ENCODE data around the gene CRYBA2.

DNA sequence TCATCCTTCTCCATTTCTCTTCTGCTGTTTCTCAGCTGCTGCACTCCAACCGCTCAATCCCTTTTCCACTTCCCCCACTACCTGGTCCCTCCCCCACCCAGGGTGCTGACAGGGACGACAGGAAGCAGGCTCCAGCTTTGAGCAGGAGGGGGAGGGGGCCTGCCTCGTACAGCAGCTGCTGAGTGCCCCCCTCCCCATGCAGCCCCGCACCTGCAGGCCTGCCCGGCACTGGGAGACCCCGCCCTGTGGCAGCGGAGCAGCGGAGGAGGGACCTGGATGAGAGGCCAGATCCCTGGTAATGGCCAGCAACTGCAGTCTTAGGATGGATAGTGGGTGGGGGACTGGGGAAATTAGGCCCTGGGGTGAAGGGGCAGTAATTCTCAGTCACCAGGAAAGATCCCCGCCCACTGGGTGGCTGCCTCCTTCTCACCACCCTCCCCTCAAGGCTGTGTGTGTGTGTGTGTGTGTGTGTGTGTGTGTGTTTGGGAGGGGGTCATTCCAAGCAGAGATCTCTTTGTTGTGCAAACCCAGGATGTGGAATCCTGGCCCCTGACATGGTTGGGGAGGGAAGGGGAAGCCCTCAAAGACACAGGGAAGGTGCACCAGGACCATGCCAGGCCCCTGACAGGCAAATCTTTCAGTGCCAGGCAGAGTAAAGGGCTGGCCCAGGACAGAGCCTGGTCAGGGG lies 6.8 kb upstream of the CRYBA2 start:
- TF ChIP-seq, protein P1, sequence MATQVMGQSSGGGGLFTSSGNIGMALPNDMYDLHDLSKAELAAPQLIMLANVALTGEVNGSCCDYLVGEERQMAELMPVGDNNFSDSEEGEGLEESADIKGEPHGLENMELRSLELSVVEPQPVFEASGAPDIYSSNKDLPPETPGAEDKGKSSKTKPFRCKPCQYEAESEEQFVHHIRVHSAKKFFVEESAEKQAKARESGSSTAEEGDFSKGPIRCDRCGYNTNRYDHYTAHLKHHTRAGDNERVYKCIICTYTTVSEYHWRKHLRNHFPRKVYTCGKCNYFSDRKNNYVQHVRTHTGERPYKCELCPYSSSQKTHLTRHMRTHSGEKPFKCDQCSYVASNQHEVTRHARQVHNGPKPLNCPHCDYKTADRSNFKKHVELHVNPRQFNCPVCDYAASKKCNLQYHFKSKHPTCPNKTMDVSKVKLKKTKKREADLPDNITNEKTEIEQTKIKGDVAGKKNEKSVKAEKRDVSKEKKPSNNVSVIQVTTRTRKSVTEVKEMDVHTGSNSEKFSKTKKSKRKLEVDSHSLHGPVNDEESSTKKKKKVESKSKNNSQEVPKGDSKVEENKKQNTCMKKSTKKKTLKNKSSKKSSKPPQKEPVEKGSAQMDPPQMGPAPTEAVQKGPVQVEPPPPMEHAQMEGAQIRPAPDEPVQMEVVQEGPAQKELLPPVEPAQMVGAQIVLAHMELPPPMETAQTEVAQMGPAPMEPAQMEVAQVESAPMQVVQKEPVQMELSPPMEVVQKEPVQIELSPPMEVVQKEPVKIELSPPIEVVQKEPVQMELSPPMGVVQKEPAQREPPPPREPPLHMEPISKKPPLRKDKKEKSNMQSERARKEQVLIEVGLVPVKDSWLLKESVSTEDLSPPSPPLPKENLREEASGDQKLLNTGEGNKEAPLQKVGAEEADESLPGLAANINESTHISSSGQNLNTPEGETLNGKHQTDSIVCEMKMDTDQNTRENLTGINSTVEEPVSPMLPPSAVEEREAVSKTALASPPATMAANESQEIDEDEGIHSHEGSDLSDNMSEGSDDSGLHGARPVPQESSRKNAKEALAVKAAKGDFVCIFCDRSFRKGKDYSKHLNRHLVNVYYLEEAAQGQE (IDR thresholded peaks at IDR 0.05; ENCODE audit: insufficient read depth in 1 of 2, low read depth in 2 of 2, low read length in 2 of 2): no peak
- TF ChIP-seq SIN3A (IDR thresholded peaks at IDR 0.05; ENCODE audit: borderline replicate concordance, insufficient read depth, low read length) (no peak), POLR2AphosphoS5 (IDR thresholded peaks at IDR 0.05; ENCODE audit: low read depth, low read length) (no peak)

Measured in PFSK-1 (cell line).